H9 (cell line): ENCODE measurements around the gene C7orf57. TPM values are rescaled to one million over a fixed set of nuclear protein-coding genes. Genes with fewer than 3 reads are reported as not detected.

Experiments
- DNase-seq: peaks from one replicate; pipeline ENCODE4 v3.0.0-alpha.2; 2017
- H2AFZ ChIP-seq: one replicate; pipeline ENCODE4 v1.6.1; 2013; ENCODE audit warnings: mild to moderate bottlenecking, low read length, control low read depth, moderate library complexity
- H2AK5ac ChIP-seq: 2 replicates; pipeline ENCODE4 v1.6.1; 2013; ENCODE audit warnings: low read length, control low read depth, mixed read lengths; ENCODE audit not compliant: insufficient read length
- H2BK120ac ChIP-seq: one replicate; pipeline ENCODE4 v1.6.1; 2013; ENCODE audit warnings: low read depth, mild to moderate bottlenecking, low read length, control low read depth, inconsistent platforms; ENCODE audit not compliant: poor library complexity, severe bottlenecking
- H2BK12ac ChIP-seq: 2 replicates; pipeline ENCODE4 v1.6.1; 2013; ENCODE audit warnings: low read length, control low read depth, mixed read lengths, low read depth; ENCODE audit not compliant: insufficient read length
- H2BK15ac ChIP-seq: 2 replicates; pipeline ENCODE4 v1.6.1; 2013; ENCODE audit warnings: low read depth, low read length, control low read depth
- H2BK20ac ChIP-seq: one replicate; pipeline ENCODE4 v1.6.1; 2013; ENCODE audit warnings: low read depth, mild to moderate bottlenecking, low read length, control low read depth, inconsistent platforms; ENCODE audit not compliant: poor library complexity, severe bottlenecking
- H2BK5ac ChIP-seq: 2 replicates; pipeline ENCODE4 v1.6.1; 2013; ENCODE audit warnings: low read length, control low read depth, mixed read lengths; ENCODE audit not compliant: insufficient read length
- H3K14ac ChIP-seq: 2 replicates; pipeline ENCODE4 v1.6.1; 2013; ENCODE audit warnings: low read length, control low read depth; ENCODE audit not compliant: insufficient read depth
- H3K18ac ChIP-seq: 2 replicates; pipeline ENCODE4 v1.6.1; 2013; ENCODE audit warnings: low read depth, mild to moderate bottlenecking, mixed read lengths, low read length, control low read depth; ENCODE audit not compliant: insufficient read length
- H3K23ac ChIP-seq: 2 replicates; pipeline ENCODE4 v1.6.1; 2013; ENCODE audit warnings: low read length, control low read depth, mixed read lengths, low read depth; ENCODE audit not compliant: insufficient read length
- H3K23me2 ChIP-seq: 2 replicates; pipeline ENCODE4 v1.6.1; 2013; ENCODE audit warnings: low read depth, mild to moderate bottlenecking, mixed read lengths, low read length, control low read depth; ENCODE audit not compliant: insufficient read length, poor library complexity, severe bottlenecking
- H3K27ac ChIP-seq: 2 replicates; pipeline ENCODE4 v1.5.1; 2013; ENCODE audit warnings: low read length, control low read depth, mixed read lengths, low read depth; ENCODE audit not compliant: insufficient read length
- H3K27me3 ChIP-seq: 2 replicates; pipeline ENCODE4 v1.6.1; 2013; ENCODE audit warnings: low read length, control low read depth, inconsistent platforms; ENCODE audit not compliant: insufficient read depth
- H3K4ac ChIP-seq: 2 replicates; pipeline ENCODE4 v1.6.1; 2013; ENCODE audit warnings: low read depth, mild to moderate bottlenecking, control low read depth, inconsistent platforms, low read length, moderate library complexity
- H3K4me1 ChIP-seq: 2 replicates; pipeline ENCODE4 v1.6.1; 2013; ENCODE audit warnings: low read length, control low read depth, inconsistent platforms; ENCODE audit not compliant: insufficient read depth
- H3K4me2 ChIP-seq: 2 replicates; pipeline ENCODE4 v1.6.1; 2013; ENCODE audit warnings: low read length, control low read depth, mixed read lengths; ENCODE audit not compliant: insufficient read length, insufficient read depth
- H3K56ac ChIP-seq: 2 replicates; pipeline ENCODE4 v1.6.1; 2013; ENCODE audit warnings: low read depth, mild to moderate bottlenecking, mixed read lengths, low read length, control low read depth; ENCODE audit not compliant: insufficient read length
- H3K79me1 ChIP-seq: 2 replicates; pipeline ENCODE4 v1.6.1; 2013; ENCODE audit warnings: low read depth, mild to moderate bottlenecking, moderate library complexity, low read length, control low read depth, inconsistent platforms; ENCODE audit not compliant: insufficient read depth, poor library complexity, severe bottlenecking
- H3K79me2 ChIP-seq: 2 replicates; pipeline ENCODE4 v1.6.1; 2013; ENCODE audit warnings: low read length, control low read depth, inconsistent platforms; ENCODE audit not compliant: insufficient read depth
- H3K9ac ChIP-seq: 2 replicates; pipeline ENCODE4 v1.6.1; 2013; ENCODE audit warnings: low read length, control low read depth, mixed read lengths; ENCODE audit not compliant: insufficient read length; ENCODE audit errors: extremely low read depth
- H3K9me3 ChIP-seq: one replicate; pipeline ENCODE4 v1.6.1; 2013; ENCODE audit warnings: low read depth, low read length, inconsistent platforms; ENCODE audit not compliant: control insufficient read depth
- H3T11ph ChIP-seq: one replicate; pipeline ENCODE4 v1.6.1; 2013; ENCODE audit warnings: mild to moderate bottlenecking, low read length, control low read depth, inconsistent platforms
- H4K20me1 ChIP-seq: one replicate; pipeline ENCODE4 v1.6.1; 2013; ENCODE audit not compliant: control insufficient read depth, insufficient read length, insufficient read depth
- H4K5ac ChIP-seq: 2 replicates; pipeline ENCODE4 v1.6.1; 2013; ENCODE audit warnings: low read depth, mild to moderate bottlenecking, mixed read lengths, low read length, control low read depth; ENCODE audit not compliant: insufficient read length
- H4K8ac ChIP-seq: replicated peaks from 2 replicates; pipeline ENCODE4 v1.6.1; 2013; ENCODE audit warnings: low read length, control low read depth, mixed read lengths, low read depth; ENCODE audit not compliant: insufficient read length
- H4K91ac ChIP-seq: 2 replicates; pipeline ENCODE4 v1.6.1; 2013; ENCODE audit warnings: low read depth, mild to moderate bottlenecking, moderate library complexity, mixed read lengths, low read length, control low read depth; ENCODE audit not compliant: insufficient read length
- H3K27ac Mint-ChIP-seq, 3 experiments: 2 replicates in 2 of 3; 3 replicates in 1 of 3; pipeline ENCODE4 v1.8.0; 2020 to 2021; ENCODE audit warnings: mixed read lengths in 3 of 3, mild to moderate bottlenecking in 1 of 3, moderate library complexity in 1 of 3
- H3K27me3 Mint-ChIP-seq: 2 replicates; pipeline ENCODE4 v1.8.0; 2021; ENCODE audit warnings: low read depth, mild to moderate bottlenecking, moderate library complexity, mixed read lengths
- H3K36me3 Mint-ChIP-seq, 3 experiments: 2 replicates in 2 of 3; 3 replicates in 1 of 3; pipeline ENCODE4 v1.8.0; 2020 to 2021; ENCODE audit warnings: low read depth in 3 of 3, mixed read lengths in 3 of 3; ENCODE audit not compliant: insufficient read depth in 1 of 3
- H3K4me1 Mint-ChIP-seq, 2 experiments: 2 replicates each; pipeline ENCODE4 v1.8.0; 2020; ENCODE audit warnings: mixed read lengths in 2 of 2
- H3K4me3 Mint-ChIP-seq, 2 experiments: 2 replicates in 1 of 2; 3 replicates in 1 of 2; pipeline ENCODE4 v1.8.0; 2020 to 2021; ENCODE audit warnings: mild to moderate bottlenecking in 2 of 2, mixed read lengths in 2 of 2, moderate library complexity in 1 of 2
- H3K9me3 Mint-ChIP-seq, 2 experiments: 2 replicates in 1 of 2; 3 replicates in 1 of 2; pipeline ENCODE4 v1.8.0; 2020; ENCODE audit warnings: mild to moderate bottlenecking in 2 of 2, mixed read lengths in 2 of 2, moderate library complexity in 1 of 2
- CTCF ChIP-seq: fragments of 200-600 bp; sonication (generic); conservative IDR thresholded peaks from 3 replicates; pipeline ENCODE4 v1.8.0; 2021; ENCODE audit warnings: antibody characterized with exemption, mild to moderate bottlenecking
- WGBS: extraction: QIAGEN DNeasy Blood & Tissue Kit; methylation state at CpG from one replicate; pipeline ENCODE4 v1.1.7; 2013; ENCODE audit warnings: missing lambda C conversion rate, low lambda C conversion rate, mixed read lengths; ENCODE audit not compliant: insufficient read length; ENCODE audit errors: extremely low coverage; 5-methylcytosine and 5-hydroxymethylcytosine counted together
- total RNA-seq: library from RNA; stranded (reverse); gene quantifications from 2 replicates; pipeline ENCODE4 v1.2.1, GENCODE V29; 2021

Gene C7orf57
- total RNA-seq, 1 experiment from 2014 or later: not detected

- H4K20me1 ChIP-seq: no peaks in the 10 kb centered on the region
- peak overlapping the region; percentile 9 for H2AFZ ChIP-seq
- no peak overlapping the region for H2BK5ac ChIP-seq
- H3K56ac ChIP-seq: no peak overlapping the region
- WGBS: no CpG with 5 or more reads among the region's 1 CpG
- H2BK20ac ChIP-seq: no peak overlapping the region
- H2BK120ac ChIP-seq: no peak overlapping the region
- no peaks in the 10 kb centered on the region for H3K27me3 ChIP-seq
- TF ChIP-seq CTCF: no peak
- H3K23ac ChIP-seq: no peak overlapping the region
- peak overlapping the region; percentile 63 for H3K4me2 ChIP-seq
- Mint-ChIP-seq H3K36me3 (peaks cover 0 to 6% (median 4%) of the 10 kb centered on the region in 3 experiments; a peak in 3 of 7 replicates), H3K4me3 (peak overlapping the region; percentile 67 to 76; a peak in 4 of 5 replicates), H3K9me3 (peaks cover 2 to 6% of the 10 kb centered on the region in 2 experiments), H3K4me1 (peaks cover 32% of the 10 kb centered on the region in 2 experiments), H3K27ac (peak overlapping the region; percentile 15 to 80 (median 23); a peak in 5 of 7 replicates), H3K27me3 (no peaks in the 10 kb centered on the region)
- no peak overlapping the region for H3K4ac ChIP-seq
- H4K91ac ChIP-seq: no peak overlapping the region
- H3T11ph ChIP-seq: no peak overlapping the region
- H2AK5ac ChIP-seq: no peak overlapping the region
- DNase-seq: no peak
- no peak overlapping the region for H4K5ac ChIP-seq
- H3K9ac ChIP-seq: no peak overlapping the region
- H3K14ac ChIP-seq: no peak overlapping the region
- H4K8ac ChIP-seq: no peak overlapping the region
- H3K79me1 ChIP-seq: no peaks in the 10 kb centered on the region
- H3K4me1 ChIP-seq: no peaks in the 10 kb centered on the region
- H2BK12ac ChIP-seq: no peak overlapping the region
- H2BK15ac ChIP-seq: no peak overlapping the region
- H3K79me2 ChIP-seq: no peaks in the 10 kb centered on the region
- no peak overlapping the region for H3K27ac ChIP-seq
- H3K18ac ChIP-seq: no peak overlapping the region
- H3K9me3 ChIP-seq: no peaks in the 10 kb centered on the region
- peaks cover 3% of the 10 kb centered on the region for H3K23me2 ChIP-seq
Observed at GRCh38 chr7:47991270-47991669, 44.1 kb upstream of the C7orf57 start.
